Measurements from ENCODE around the gene GCG. TPM values are rescaled to one million over a fixed set of nuclear protein-coding genes. Genes with fewer than 3 reads are reported as not detected.

Gene GCG
- total RNA-seq, 2 donors from 2014 or later = not detected

DNA sequence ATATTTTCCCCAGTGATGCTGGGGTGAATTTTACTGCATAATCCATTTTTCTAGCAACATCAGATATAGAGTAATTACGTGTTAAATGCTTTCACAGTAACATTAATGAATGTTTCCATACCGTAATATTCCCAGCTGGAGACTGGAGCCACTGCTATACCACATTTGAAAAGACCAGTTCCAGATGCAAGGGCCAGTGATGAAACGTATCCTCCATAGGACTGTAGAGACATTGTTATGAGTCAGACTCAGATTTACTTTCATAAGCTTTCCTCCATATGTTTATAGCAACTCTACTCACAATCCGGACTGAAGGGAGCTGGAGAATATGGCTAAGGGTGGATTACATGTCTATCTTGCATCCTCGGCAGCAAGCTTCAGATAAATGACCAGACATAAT, 22.7 kb upstream of the GCG start:
- Mint-ChIP-seq H3K36me3 (ENCODE audit: insufficient read depth in 2 of 2) (no peaks in the 10 kb centered on the region), H3K4me1 (ENCODE audit: low read depth) (peaks cover 11% of the 10 kb centered on the region), H3K4me3 (no peak overlapping the region), H3K27ac (no peak overlapping the region), H3K9me3 (no peaks in the 10 kb centered on the region), H3K27me3 (ENCODE audit: low read depth) (peaks cover 11% of the 10 kb centered on the region)
- ATAC-seq (replicated peaks in 1 of 2) = no peak
- DNase-seq = no peak

DNA sequence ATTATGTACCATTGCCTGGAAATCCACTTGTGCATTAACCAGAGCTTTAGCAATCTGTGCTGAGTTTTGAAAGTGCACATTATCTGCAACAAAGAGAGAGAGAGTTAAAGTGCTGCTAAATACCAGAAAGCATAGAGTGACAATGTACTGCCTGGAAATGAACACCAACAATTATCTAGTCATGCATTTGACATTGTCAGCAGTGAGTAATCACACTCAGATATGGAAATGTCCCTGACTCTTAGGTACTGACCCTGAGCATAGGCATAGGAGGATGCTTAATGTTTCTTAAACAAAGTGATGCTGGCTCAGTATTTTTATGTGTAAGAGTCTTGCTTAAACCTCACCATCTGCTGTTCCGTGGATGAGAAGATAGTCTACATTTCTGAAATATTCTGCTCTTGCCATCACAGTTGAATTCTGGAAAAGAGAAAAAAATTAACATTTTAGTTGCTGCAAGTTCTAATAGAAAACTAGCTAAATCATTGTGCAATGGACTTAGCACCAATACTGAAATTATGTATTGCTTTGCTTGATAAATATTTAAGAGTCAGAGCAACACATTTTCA, 20.8 kb upstream of the GCG start:
- H3K4me3 Mint-ChIP-seq = no peak overlapping the region
- ATAC-seq (replicated peaks in 1 of 2) (peak; percentile 86 to 98), DNase-seq (no peak)
- no peak overlapping the region for H3K27ac Mint-ChIP-seq
- no peaks in the 10 kb centered on the region for H3K9me3 Mint-ChIP-seq
- H3K27me3 Mint-ChIP-seq (ENCODE audit: low read depth) = peaks cover 17% of the 10 kb centered on the region
- no peaks in the 10 kb centered on the region for H3K36me3 Mint-ChIP-seq (ENCODE audit: insufficient read depth in 2 of 2)
- H3K4me1 Mint-ChIP-seq (ENCODE audit: low read depth) = peaks cover 11% of the 10 kb centered on the region

DNA sequence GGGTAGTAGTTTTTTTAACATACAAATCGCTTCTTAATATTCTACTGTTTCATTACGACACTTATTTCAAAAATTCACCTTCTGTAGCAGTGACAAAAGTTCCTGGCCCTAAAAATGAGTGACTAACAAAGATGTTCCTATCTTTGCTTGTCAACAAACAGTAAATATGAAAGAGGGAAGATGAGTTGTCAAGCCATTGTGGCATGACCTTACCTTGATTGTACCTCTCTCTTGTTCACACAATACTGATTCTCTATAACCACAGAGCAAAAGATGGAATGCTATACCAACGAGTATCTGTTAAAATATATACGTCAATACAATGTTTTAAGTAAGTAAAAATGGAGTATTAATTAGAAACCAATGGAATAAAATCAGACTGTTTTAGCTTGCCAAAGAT, 14.7 kb upstream of the GCG start:
- Mint-ChIP-seq H3K4me3 (peak overlapping the region in 1 of 2 donors; percentile 6), H3K4me1 (ENCODE audit: low read depth) (peaks cover 26% of the 10 kb centered on the region), H3K9me3 (no peaks in the 10 kb centered on the region), H3K27ac (no peak overlapping the region), H3K27me3 (ENCODE audit: low read depth) (peaks cover 20% of the 10 kb centered on the region), H3K36me3 (ENCODE audit: insufficient read depth in 2 of 2) (no peaks in the 10 kb centered on the region)
- DNase-seq (no peak), ATAC-seq (replicated peaks in 1 of 2) (peak; percentile 46 to 80)

DNA sequence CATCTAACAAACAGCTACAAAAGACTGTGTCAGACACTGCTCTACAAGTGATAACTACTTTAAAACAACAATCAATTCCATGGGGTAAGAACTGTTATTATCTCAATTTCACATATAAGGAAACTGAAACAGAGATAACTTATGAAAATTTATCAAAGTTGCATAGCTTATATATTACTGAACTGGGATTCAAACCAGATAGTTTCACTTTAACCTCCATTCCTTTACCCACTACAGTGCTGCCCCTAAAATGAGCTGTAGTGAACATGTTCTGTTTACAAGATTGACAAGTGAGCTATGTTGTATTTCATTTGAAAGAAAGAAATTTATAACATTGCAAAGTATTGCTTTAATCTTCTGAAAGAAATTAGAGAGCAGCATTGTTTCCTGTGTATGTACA, 14.1 kb upstream of the GCG start:
- H3K4me1 Mint-ChIP-seq (ENCODE audit: low read depth) = peaks cover 26% of the 10 kb centered on the region
- peak overlapping the region; percentile 80 for H3K27ac Mint-ChIP-seq
- H3K4me3 Mint-ChIP-seq = no peak overlapping the region
- DNase-seq (no peak), ATAC-seq (replicated peaks in 1 of 2) (peak in 1 of 2 donors; percentile 62)
- no peaks in the 10 kb centered on the region for H3K9me3 Mint-ChIP-seq
- H3K36me3 Mint-ChIP-seq (ENCODE audit: insufficient read depth in 2 of 2) = no peaks in the 10 kb centered on the region
- H3K27me3 Mint-ChIP-seq (ENCODE audit: low read depth) = peaks cover 20% of the 10 kb centered on the region

DNA sequence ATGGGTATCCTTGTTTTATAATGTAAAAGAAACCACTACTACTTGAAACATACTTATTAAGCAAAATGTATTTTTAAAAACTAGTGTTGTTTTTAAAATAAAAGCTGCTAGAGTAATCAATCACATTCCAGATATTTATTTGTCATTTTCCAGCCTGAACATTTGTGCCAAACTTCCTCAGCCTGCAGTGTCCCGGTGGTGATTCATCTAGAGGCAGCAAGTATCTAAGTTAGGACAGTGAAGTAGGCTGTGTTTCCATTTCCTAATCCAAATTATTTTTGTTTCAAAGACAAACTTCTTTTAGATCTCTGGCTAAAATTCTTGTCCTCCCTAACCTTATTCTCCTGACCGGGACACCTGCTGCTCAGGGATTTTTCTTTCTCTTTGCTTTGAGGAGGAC, 12.8 kb upstream of the GCG start:
- DNase-seq (no peak), ATAC-seq (replicated peaks in 1 of 2) (no peak)
- Mint-ChIP-seq H3K27me3 (ENCODE audit: low read depth) (peaks cover 22% of the 10 kb centered on the region), H3K4me1 (ENCODE audit: low read depth) (peaks cover 22% of the 10 kb centered on the region), H3K36me3 (ENCODE audit: insufficient read depth in 2 of 2) (no peaks in the 10 kb centered on the region), H3K27ac (no peak overlapping the region), H3K4me3 (no peak overlapping the region), H3K9me3 (no peaks in the 10 kb centered on the region)

DNA sequence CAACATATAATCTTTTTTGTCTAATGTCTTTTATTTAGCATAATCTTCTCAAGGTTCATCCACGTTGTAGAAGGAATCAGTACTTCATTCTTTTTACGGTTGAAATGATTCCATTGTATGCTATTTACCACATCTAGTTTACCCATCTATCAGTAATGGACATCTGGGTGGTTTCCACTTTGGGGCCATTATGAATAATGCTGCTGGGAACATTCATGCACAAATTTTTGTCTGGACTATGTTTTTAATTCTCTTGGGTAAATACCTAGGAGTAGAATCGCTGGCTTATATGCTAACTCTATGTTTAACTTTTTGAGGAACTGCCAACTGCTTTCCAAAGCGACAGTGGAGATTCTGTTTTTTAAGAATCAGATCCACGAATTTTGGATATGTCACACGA, 7.4 kb upstream of the GCG start:
- Mint-ChIP-seq H3K27ac (no peak overlapping the region), H3K4me3 (no peak overlapping the region), H3K36me3 (ENCODE audit: insufficient read depth in 2 of 2) (no peaks in the 10 kb centered on the region), H3K4me1 (ENCODE audit: low read depth) (no peaks in the 10 kb centered on the region), H3K27me3 (ENCODE audit: low read depth) (peaks cover 25% of the 10 kb centered on the region), H3K9me3 (no peaks in the 10 kb centered on the region)
- DNase-seq = no peak
- no peak for ATAC-seq (replicated peaks in 1 of 2)

DNA sequence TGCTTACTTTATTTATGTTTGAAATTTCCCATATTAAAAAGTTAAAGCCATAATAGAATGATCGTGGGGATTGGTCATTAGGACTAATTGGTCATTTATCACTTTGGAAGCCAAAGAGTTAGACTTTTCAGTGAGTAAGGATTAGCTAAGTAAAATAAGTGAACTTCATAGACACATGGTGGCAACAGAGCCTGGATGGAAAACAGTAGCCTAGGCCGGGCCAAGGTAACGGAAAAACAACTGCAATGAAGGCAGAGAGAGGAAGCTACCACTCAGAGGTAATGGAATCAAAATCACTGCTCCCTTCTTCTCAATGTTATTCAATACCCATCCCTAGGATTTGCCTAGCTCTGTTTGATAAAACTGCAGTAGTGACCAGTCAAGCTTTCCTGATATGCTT, 4.1 kb upstream of the GCG start:
- no peak for DNase-seq
- no peaks in the 10 kb centered on the region for H3K4me1 Mint-ChIP-seq (ENCODE audit: low read depth)
- no peak overlapping the region for H3K4me3 Mint-ChIP-seq
- peaks cover 29% of the 10 kb centered on the region for H3K27me3 Mint-ChIP-seq (ENCODE audit: low read depth)
- H3K27ac Mint-ChIP-seq = no peak overlapping the region
- no peaks in the 10 kb centered on the region for H3K9me3 Mint-ChIP-seq
- no peak for ATAC-seq (replicated peaks in 1 of 2)
- no peaks in the 10 kb centered on the region for H3K36me3 Mint-ChIP-seq (ENCODE audit: insufficient read depth in 2 of 2)

DNA sequence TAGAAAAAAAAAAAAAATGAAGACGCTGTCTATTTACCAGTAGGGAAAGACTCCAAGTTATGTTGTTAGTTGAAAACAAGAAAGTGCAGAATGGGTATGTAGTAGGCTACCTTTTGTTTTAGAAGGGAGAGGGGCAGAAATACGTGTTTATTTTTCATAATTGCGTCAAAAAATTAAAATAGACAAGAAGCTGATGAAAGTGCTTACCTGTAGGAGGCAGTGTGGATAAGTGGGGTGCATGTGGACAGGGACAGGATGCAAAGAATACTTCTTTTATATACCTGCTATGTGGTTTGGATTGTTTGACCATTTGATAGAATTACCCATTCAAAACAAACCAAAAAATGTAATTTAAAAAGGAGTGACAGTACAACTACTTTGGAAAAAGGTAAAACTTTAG, 3.0 kb upstream of the GCG start:
- ATAC-seq (replicated peaks in 1 of 2) (no peak), DNase-seq (no peak)
- Mint-ChIP-seq H3K9me3 (no peaks in the 10 kb centered on the region), H3K27ac (no peak overlapping the region), H3K4me1 (ENCODE audit: low read depth) (no peaks in the 10 kb centered on the region), H3K27me3 (ENCODE audit: low read depth) (peaks cover 29% of the 10 kb centered on the region), H3K4me3 (no peak overlapping the region), H3K36me3 (ENCODE audit: insufficient read depth in 2 of 2) (no peaks in the 10 kb centered on the region)

DNA sequence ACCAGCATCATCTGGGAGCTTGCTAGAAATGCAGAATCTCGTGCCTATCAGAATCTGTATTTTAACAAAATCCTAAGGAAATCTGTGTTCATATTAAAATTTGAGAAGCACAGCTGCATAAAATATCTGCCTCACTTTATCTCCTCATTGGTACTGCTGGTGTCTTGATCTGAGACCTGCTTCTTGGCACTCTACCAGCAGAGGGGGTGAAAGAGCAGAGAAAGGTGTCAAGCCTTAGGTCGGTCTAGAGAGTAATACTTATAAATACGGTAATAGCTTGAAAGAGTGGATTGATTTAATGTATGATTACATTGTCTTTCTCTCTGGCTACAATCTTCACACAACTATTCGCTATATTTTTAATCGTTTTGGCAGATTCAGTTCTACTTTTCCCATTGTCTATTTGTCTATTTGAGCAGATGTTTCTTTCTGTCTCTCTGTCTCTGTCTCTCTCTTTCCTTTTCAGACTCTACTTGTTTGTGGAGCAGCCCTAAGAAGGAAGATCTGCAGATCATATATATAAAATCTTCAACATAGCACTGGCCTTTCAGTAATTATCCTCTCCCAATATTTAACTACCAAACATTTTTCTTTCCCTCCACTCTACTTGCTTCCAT, 1.7 kb upstream of the GCG start:
- Mint-ChIP-seq H3K27me3 (ENCODE audit: low read depth) (peaks cover 26% of the 10 kb centered on the region), H3K27ac (no peak overlapping the region), H3K9me3 (no peaks in the 10 kb centered on the region), H3K4me1 (ENCODE audit: low read depth) (no peaks in the 10 kb centered on the region), H3K36me3 (ENCODE audit: insufficient read depth in 2 of 2) (no peaks in the 10 kb centered on the region), H3K4me3 (peak overlapping the region in 1 of 2 donors; percentile 5)
- peak; percentile 79 to 88 for ATAC-seq (replicated peaks in 1 of 2)
- DNase-seq = peak; percentile 64 to 66

DNA sequence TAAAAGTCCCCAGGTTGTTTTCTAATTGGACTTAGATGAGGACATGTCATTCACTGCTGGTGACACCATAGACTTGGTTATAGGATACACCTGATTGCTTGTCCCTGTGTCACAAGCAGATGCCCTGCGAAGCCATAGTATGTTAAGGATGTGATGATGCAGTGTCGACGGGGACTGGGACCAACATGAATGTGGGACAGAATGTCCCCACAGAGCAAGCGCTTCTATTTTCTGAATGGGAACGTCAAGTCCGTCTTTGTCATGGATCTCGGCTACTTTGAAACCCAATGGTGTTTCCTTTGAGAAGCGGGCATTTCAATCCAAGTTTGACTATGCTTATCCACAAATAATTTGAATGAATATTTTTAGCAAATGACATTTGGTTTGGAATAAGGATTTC, 2.1 kb downstream of the GCG start:
- ATAC-seq (replicated peaks in 1 of 2) (no peak), DNase-seq (no peak)
- Mint-ChIP-seq H3K36me3 (ENCODE audit: insufficient read depth in 2 of 2) (no peaks in the 10 kb centered on the region), H3K4me1 (ENCODE audit: low read depth) (no peaks in the 10 kb centered on the region), H3K27ac (no peak overlapping the region), H3K9me3 (no peaks in the 10 kb centered on the region), H3K27me3 (ENCODE audit: low read depth) (peaks cover 50% of the 10 kb centered on the region), H3K4me3 (no peak overlapping the region)

DNA sequence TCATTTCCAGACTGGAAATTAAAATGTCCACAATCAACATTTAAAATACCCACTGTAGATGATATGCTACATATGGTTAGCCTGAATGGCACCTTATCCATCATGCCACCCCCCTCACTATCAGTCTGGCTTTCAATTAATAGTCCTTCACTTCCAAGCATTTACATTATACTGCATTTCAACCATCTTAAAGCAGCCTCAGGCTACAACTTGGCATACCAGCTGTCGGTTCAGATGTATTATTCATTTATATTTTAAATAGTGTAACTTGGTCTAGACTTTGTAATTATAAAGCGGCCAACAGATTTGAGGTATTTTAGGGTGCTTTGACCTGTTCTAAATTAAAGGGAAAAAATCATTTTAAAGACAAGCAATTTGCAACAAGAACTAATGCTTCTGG, 2.6 kb downstream of the GCG start:
- H3K4me3 Mint-ChIP-seq = no peak overlapping the region
- no peak for DNase-seq
- no peaks in the 10 kb centered on the region for H3K9me3 Mint-ChIP-seq
- no peak overlapping the region for H3K27ac Mint-ChIP-seq
- H3K27me3 Mint-ChIP-seq (ENCODE audit: low read depth) = peaks cover 46% of the 10 kb centered on the region
- no peak for ATAC-seq (replicated peaks in 1 of 2)
- no peaks in the 10 kb centered on the region for H3K36me3 Mint-ChIP-seq (ENCODE audit: insufficient read depth in 2 of 2)
- no peaks in the 10 kb centered on the region for H3K4me1 Mint-ChIP-seq (ENCODE audit: low read depth)

DNA sequence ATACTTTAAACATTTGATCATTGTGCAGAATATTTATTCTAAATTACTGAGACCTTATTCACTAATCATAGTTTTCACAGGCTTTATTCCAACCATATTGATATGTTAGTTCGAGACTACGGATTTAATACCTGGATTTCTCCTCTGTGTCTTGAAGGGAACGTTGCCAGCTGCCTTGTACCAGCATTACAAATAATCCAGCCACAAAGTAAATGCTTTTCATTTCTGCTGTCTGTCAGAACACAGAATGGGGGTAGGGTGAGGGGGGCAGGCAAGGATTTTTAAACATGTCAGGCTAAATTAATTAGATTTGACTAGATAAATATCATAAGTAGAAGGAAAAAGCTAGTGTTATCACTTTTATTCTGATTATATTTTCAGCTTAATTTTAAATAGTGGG, 3.1 kb downstream of the GCG start:
- Mint-ChIP-seq H3K4me3 (no peak overlapping the region), H3K9me3 (no peaks in the 10 kb centered on the region)
- DNase-seq = no peak

DNA sequence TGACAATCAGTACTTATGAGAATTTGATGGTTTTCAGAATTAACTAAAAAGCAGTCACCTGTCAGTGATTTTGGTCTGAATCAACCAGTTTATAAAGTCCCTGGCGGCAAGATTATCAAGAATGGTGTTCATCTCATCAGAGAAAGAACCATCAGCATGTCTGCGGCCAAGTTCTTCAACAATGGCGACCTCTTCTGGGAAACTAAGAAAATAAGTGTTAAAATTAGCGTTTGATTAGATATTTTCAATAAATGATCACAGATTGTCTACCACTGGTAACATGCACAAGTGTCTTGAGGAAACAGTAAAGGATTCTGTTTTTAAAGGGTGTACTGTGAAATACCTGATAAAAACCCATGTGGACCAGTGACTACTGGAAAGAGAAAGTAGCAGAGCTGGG, 8.1 kb downstream of the GCG start:
- H3K4me1 Mint-ChIP-seq (ENCODE audit: low read depth) = no peaks in the 10 kb centered on the region
- H3K27me3 Mint-ChIP-seq (ENCODE audit: low read depth) = peaks cover 61% of the 10 kb centered on the region
- DNase-seq (no peak), ATAC-seq (replicated peaks in 1 of 2) (no peak)
- H3K9me3 Mint-ChIP-seq = no peaks in the 10 kb centered on the region
- H3K27ac Mint-ChIP-seq = no peak overlapping the region
- no peaks in the 10 kb centered on the region for H3K36me3 Mint-ChIP-seq (ENCODE audit: insufficient read depth in 2 of 2)
- no peak overlapping the region for H3K4me3 Mint-ChIP-seq

More for the DNA sequence above, 3.1 kb downstream of the GCG start:
- Mint-ChIP-seq H3K27me3 (ENCODE audit: low read depth) (peaks cover 46% of the 10 kb centered on the region), H3K36me3 (ENCODE audit: insufficient read depth in 2 of 2) (no peaks in the 10 kb centered on the region), H3K27ac (no peak overlapping the region), H3K4me1 (ENCODE audit: low read depth) (no peaks in the 10 kb centered on the region)
- ATAC-seq (replicated peaks in 1 of 2) = no peak

DNA sequence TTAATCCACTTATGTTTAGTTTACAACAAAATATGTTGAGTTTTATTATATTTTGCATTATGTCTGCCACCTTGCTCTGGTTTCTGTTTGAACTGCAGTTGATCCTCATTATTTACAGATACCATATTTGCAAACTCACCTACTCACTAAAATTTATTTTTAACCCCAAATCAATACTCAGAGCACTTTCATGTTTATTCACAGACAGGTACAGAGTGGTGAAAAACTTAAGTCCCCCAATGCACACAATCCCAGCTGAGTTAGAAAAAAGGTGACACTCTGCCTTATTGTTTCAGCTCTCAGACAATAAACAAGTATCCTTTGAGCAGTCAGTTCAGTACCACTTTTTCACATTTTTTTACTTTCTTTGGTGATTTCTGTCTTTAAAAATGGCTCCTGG, 13.7 kb downstream of the GCG start:
- no peaks in the 10 kb centered on the region for H3K4me1 Mint-ChIP-seq (ENCODE audit: low read depth)
- no peak overlapping the region for H3K27ac Mint-ChIP-seq
- no peaks in the 10 kb centered on the region for H3K9me3 Mint-ChIP-seq
- DNase-seq = no peak
- H3K27me3 Mint-ChIP-seq (ENCODE audit: low read depth) = peaks cover 35% of the 10 kb centered on the region
- no peak for ATAC-seq (replicated peaks in 1 of 2)
- no peaks in the 10 kb centered on the region for H3K36me3 Mint-ChIP-seq (ENCODE audit: insufficient read depth in 2 of 2)
- H3K4me3 Mint-ChIP-seq = no peak overlapping the region
